ENCODE results near the gene HAO2. TPM values are rescaled to one million over a fixed set of nuclear protein-coding genes. Genes with fewer than 3 reads are reported as not detected.

The HAO2 gene
- total RNA-seq, 1 donor from 2014 or later: not detected

DNA sequence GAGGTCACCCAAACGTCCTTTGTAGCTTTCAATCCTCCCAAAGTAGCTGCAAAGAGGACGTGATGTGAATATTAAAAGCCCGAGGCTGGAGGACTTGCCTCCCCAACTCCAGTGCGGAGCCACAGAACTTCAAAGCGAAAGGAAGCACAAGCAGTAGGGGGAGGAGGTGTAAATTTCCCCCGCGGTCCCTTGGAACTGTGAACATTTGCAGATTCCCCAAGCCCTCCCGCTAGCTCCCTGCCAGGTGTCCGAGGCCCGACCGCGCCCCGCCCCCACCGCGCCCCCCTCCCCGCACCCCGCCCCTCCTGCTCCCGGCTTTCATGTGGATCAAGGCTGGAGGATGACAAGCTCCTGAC, 41.5 kb upstream of the HAO2 start:
- no peak for DNase-seq (ENCODE audit: low read depth)
- H3K4me3 ChIP-seq (ENCODE audit: low read depth, low read length): peak overlapping the region; percentile 57
- TF ChIP-seq, protein P1, sequence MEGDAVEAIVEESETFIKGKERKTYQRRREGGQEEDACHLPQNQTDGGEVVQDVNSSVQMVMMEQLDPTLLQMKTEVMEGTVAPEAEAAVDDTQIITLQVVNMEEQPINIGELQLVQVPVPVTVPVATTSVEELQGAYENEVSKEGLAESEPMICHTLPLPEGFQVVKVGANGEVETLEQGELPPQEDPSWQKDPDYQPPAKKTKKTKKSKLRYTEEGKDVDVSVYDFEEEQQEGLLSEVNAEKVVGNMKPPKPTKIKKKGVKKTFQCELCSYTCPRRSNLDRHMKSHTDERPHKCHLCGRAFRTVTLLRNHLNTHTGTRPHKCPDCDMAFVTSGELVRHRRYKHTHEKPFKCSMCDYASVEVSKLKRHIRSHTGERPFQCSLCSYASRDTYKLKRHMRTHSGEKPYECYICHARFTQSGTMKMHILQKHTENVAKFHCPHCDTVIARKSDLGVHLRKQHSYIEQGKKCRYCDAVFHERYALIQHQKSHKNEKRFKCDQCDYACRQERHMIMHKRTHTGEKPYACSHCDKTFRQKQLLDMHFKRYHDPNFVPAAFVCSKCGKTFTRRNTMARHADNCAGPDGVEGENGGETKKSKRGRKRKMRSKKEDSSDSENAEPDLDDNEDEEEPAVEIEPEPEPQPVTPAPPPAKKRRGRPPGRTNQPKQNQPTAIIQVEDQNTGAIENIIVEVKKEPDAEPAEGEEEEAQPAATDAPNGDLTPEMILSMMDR (conservative IDR thresholded peaks at IDR 0.05; ENCODE audit: low read depth, low read length): no peak

DNA sequence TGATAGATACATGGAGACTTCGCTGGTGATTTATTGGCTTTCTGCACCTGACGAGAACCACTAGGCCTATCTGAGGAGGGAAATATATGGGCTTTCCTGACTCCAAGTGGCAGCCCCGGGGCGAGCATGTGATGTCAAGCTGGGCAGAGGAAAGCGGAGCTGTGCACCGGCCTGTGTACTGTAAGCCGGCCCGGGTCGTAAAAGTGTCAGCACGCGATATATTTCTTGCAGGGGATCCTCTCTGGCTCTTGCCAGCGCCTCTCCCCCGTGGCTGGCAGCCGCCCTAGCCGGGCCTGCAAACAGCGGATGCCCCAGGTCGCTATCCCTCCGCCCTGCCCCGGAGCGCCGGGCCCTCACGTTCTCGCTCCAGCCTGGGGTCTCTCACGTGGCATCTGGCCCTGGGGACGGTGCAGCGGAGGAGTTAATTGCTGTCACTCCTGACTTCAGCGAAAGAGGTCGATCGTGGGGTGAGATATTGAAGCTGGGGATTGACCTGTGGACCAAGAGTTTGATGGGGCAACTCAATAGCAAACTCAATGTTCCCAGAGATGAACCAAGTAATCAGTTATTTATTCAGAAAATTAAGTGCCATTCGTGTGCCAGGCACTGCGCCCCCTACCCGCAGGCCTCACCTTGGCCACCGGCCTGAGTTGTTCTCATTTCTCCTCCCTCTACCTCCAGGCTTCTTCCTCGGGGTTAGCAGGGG, 41.0 kb upstream of the HAO2 start:
- TF ChIP-seq, protein P1 (conservative IDR thresholded peaks at IDR 0.05; ENCODE audit: low read depth, low read length): peak; percentile 76
- H3K4me3 ChIP-seq (ENCODE audit: low read depth, low read length): peak overlapping the region; percentile 57
- no peak for DNase-seq (ENCODE audit: low read depth)

DNA sequence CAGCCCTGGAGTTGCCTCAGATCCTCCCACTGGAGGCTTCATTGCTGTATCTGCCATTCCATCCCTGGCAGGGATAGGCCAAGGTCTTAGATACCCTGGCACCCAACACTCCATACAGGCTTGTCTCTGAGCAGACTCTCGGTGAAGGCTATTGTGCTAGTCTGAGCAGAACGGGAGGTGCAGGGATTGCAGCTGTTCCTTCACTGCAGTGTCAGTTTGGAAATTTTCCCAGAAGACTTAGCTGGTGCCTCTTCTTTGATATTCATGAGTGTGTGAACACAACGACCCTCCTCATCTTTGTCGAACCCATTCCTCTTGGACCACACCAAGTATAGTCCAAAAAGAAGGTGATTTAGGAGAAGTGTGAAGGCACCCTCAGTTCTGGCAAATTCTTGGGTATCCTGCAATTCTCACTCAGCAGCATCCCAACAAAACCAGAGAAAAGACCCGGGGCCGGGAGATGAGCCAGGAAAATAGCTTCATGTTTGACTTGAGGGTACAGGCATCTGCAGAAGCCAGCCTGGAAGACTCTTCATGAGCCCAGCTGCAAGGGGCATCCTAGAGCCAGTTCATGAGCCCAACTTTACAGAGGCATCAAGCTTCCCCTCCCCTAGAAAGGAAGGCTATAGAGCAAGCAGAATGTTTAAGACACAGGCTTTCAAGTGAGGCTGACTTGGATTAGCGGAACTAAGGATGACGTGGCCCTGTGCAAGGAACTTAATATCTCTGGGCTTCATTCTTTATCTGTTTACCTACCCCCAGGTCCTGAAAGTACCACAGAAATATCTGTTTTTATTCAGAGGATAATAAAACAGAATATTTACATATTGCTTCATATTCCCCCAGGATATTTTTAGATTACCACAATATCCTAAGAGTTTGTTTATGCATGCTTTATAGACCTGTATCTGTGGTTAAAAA, 38.8 kb upstream of the HAO2 start:
- TF ChIP-seq, protein P1 (conservative IDR thresholded peaks at IDR 0.05; ENCODE audit: low read depth, low read length): no peak
- no peak overlapping the region for H3K4me3 ChIP-seq (ENCODE audit: low read depth, low read length)
- DNase-seq (ENCODE audit: low read depth): no peak

DNA sequence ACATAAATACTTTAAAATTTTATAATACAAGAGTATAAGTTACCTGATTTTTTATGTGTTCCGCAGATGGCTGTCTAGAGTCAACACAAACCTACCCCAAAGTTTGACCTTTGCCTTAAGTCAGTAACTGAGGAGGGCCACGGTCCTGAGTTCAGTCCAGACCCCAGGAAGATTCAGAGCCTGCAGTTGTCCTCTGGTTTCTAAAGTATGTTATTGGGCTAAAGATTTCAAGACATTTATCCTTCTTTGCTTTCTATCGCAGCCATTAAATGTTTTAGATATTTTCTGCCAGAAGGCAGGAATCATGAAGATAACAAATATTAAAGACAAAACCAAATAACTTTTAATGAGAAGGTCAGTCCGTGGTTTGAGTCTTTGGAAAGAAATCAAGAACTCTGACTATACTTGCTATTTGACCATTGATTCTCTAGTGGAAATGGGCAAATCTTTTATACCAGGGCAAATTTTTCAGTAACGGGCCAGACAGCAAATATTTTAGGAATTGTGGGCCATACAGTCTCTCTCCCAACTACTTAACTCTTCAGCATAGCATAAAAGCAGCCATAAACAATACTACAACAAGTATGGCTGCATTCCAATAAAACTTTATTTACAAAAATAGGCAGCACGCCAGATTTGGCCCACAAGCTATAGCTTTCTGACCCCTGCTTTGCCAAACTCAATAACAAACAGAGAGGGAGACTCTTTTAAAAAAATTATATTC, 38.0 kb upstream of the HAO2 start:
- no peak for DNase-seq (ENCODE audit: low read depth)
- no peak overlapping the region for H3K4me3 ChIP-seq (ENCODE audit: low read depth, low read length)
- TF ChIP-seq, protein P1 (conservative IDR thresholded peaks at IDR 0.05; ENCODE audit: low read depth, low read length): no peak

DNA sequence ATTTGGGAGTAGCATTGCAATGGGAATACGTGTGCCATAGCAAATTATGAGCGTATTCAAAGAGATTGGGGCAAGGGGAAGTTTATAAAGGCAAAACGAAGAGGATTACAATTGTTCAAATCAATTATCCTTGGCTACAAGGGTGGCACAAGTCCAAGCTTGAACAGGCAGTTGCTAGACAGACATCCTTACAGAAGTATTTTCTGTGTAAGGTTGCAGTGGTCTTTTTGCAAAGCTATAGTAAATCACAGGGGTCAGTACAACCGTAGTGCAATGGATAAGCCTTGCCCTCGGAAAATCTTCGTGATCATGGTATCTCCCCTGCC, 37.4 kb upstream of the HAO2 start:
- no peak for DNase-seq (ENCODE audit: low read depth)
- TF ChIP-seq, protein P1 (conservative IDR thresholded peaks at IDR 0.05; ENCODE audit: low read depth, low read length): no peak
- no peak overlapping the region for H3K4me3 ChIP-seq (ENCODE audit: low read depth, low read length)

DNA sequence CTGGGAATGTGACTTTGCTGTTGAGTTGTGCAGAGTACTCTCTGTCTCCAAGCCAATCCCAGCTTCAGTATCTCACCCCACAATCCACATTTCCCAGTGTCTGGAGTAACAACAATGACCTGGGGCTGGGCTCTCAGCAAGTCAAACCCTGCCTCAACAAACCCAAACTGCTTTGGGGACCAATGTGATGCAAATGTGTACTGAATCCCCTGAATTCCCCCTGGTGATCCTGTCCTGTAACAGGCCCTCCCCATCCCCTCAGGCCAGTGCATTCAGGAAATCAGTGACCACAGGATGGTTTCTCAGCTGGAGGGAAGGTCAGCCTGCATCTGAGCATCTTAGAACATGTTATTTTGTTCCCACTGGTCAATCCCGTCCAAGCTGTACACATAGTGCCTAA, 36.7 kb upstream of the HAO2 start:
- TF ChIP-seq, protein P1 (conservative IDR thresholded peaks at IDR 0.05; ENCODE audit: low read depth, low read length): no peak
- H3K4me3 ChIP-seq (ENCODE audit: low read depth, low read length): no peak overlapping the region

More for the DNA sequence above, 36.7 kb upstream of the HAO2 start:
- DNase-seq (ENCODE audit: low read depth): no peak

Measured in epithelial cell of proximal tubule (primary cell).